Tongue (tissue), 2 donors: ENCODE results near the gene WIPI1. TPM values are rescaled to one million over a fixed set of nuclear protein-coding genes. Genes with fewer than 3 reads are reported as not detected.
"Not testable (repeated sequence)": the region's sequence is repeated elsewhere in the genome, so short reads cannot be mapped to it uniquely, and the experiment has no call there.

Experiments used
- DNase-seq: peaks from one replicate; pipeline ENCODE4 v3.0.0-alpha.2; 2015
- total RNA-seq: library from RNA; depleted of rRNA; stranded (reverse); fragments of >200 nt; gene quantifications from one replicate; pipeline ENCODE4 v1.2.3, GENCODE V29; 2014

WIPI1 gene
- total RNA-seq, 1 donor from 2014 or later = 74.3 TPM

DNA sequence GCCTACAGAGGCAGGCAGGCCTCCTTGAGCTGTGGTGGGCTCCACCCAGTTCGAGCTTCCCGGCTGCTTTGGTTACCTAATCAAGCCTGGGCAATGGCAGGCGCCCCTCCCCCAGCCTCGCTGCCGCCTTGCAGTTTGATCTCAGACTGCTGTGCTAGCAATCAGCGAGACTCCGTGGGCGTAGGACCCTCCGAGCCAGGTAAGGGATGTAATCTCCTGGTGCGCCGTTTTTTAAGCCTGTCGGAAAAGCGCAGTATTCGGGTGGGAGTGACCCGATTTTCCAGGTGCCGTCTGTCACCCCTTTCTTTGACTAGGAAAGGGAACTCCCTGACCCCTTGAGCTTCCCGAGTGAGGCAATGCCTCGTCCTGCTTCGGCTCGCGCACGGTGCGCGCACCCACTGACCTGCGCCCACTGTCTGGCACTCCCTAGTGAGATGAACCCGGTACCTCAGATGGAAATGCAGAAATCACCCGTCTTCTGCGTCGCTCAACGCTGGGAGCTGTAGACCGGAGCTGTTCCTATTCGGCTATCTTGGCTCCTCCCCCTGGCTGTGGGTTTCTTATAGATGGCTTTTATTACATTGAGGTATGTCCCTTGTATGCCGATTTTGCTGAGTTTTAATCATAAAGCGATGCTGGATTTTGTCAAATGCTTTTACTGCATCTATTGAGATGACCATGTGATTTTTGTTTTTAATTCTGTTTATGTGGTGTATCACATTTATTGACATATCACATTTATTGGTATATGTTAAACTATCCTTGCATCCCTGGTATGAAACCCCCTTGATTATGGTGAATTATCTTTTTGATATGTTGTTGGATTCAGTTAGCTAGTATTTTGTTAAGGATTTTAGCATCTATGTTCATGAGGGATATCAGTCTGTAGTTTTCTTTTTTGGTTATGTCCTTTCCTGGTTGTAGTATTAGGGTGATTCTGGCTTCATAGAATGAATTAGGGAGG is 43.4 kb downstream of the WIPI1 start:
- DNase-seq = not testable (repeated sequence)

DNA sequence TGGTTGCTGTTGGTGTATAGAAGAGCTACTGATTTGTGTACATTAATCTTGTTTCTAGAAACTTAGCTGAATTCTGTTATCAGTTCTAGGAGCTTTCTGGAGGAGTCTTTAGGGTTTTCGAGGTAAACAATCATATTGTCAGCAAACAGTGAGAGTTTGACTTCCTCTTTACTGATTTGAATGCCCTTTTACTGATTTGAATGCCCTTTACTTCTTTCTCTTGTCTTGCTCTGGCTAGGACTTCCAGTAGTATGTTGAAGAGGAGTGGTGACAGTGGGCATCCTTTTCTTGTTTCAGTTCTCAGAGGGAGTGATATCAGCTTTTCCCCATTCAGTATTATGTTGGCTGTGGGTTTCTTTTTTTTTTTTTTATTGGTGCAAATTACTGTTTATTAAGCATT is 49.6 kb downstream of the WIPI1 start:
- not testable (repeated sequence) for DNase-seq

DNA sequence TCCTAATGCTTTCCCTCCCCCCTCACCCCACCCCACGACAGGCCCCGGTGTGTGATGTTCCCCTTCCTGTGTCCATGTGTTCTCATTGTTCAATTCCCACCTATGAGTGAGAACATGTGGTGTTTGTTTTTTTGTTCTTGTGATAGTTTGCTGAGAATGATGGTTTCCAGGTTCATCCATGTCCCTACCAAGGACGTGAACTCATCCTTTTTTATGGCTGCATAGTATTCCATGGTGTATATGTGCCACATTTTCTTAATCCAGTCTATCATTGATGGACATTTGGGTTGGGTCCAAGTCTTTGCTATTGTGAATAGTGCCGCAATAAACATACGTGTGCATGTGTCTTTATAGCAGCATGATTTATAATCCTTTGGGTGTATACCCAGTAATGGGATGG is 53.5 kb downstream of the WIPI1 start:
- DNase-seq = not testable (repeated sequence)

DNA sequence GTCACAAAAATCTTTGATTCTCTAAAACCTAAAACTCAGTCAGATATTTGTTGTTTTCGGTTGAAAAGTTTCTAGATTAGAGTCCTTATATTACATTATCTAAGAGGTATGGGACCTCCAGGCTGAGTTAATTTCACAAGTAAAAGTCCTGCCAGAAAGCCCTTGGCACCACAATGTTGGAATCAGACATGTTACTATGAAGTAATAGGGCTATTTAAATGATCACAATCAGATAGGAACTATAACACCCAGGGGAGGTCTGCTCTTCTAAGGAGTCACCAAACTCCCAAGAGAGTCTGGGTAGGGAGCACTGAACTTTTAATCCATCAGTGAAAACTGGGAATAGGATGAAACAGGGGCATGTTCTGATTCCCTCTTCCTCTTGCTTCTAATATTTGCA is 54.2 kb downstream of the WIPI1 start:
- DNase-seq = no peak

DNA sequence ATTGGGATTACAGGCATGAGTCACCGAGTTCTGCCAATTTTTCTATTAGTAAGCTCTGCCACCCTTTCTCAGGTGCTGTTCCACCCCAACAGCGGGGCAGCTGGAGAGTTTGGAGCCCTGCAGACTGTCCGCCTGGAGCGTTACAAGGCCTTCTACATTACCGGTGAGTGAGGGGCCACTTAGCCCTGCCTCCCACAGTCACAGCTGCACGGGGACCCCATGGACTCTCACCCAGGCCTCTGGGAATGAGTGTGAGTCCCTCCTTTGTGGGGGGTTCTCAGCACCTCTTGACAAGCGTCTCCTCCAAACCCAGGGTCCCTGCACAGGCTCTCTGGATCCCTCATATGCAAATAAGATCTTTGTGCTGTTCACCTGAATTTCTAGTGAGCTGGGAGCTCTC is 56.0 kb downstream of the WIPI1 start:
- DNase-seq = no peak

DNA sequence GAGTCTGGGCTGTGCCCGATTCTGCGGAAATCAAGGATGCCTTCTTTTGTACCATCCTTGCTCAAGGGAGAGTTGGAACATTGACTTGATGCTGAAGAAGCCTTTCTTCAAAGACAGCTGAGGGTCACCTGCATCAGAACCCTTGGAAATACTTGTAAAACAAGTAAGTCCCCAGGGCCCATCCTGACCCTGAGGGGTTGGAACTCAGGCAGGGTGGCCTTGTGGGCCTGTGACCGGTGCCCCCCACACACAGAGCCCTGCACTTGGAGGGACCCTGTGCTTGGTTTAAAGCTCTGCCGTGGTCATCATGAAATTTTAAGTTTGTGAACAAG is 56.9 kb downstream of the WIPI1 start:
- DNase-seq = no peak

- peak; percentile 78 for DNase-seq
Observed at GRCh38 chr17:68399638-68400403, 57.5 kb downstream of the WIPI1 start.

DNA sequence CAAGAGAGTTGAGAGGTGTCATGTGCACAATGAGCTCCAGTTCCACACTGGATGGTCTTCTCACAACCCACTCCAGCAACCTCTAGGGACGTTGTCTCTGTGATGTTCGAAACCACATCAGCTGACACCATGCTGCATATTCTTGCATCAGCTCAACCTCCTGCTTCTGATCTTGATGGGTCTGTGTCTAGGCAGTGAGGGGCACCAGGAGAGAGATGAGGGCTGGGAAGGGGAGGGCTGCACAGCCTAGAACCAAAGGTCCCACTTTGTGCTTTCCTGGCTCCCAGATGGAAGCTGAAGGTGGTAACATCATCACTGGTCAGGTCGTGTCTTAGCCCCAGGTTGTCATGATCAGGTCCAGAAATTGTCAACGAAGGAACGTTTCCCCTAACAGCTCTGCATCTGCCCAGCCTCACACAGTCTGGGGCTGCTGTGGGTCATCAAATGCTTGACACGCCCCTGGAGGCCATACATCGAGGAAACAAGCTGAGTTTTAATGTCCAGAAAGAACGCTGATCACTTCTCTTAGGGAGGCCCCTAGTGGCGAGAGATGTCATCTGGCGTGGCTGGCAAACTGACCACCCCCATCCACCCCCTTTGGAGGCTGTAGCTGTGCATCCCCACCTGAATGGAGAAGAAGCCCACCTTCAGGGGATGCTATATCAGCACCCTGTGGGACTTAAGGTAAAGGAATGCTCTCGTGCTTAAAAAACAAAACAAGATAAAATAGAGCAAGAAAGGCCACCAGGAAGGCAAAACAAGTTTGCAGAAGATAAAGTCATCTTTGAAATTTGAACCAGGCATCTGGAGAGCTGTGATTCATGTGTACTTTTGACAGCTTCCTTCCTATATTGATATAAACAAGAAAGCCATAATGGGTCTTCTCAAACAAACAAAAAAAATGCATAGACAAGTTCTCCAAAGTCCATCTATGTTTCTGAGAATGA is 58.3 kb downstream of the WIPI1 start:
- DNase-seq = peak; percentile 74

DNA sequence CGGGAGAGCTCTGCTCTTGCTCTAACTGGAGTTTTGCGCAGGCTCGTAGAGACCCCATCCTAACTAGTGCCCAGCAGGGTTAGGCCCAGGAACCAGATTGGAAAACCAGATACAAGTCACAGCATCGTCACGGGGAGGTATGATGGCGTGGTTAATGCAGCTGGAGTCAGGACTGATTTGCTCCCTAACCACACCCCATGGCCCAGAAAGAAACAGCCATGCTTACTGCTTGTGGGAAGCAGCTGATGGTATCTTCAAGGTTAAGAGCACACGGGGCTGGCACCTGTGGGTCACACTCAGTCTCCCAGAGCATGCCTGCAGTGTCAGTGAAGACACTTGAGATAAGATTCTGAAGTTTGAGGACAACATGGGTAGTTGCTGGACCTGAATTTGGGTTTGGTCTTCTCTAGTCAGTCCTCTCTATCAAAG is 60.2 kb downstream of the WIPI1 start:
- no peak for DNase-seq

DNA sequence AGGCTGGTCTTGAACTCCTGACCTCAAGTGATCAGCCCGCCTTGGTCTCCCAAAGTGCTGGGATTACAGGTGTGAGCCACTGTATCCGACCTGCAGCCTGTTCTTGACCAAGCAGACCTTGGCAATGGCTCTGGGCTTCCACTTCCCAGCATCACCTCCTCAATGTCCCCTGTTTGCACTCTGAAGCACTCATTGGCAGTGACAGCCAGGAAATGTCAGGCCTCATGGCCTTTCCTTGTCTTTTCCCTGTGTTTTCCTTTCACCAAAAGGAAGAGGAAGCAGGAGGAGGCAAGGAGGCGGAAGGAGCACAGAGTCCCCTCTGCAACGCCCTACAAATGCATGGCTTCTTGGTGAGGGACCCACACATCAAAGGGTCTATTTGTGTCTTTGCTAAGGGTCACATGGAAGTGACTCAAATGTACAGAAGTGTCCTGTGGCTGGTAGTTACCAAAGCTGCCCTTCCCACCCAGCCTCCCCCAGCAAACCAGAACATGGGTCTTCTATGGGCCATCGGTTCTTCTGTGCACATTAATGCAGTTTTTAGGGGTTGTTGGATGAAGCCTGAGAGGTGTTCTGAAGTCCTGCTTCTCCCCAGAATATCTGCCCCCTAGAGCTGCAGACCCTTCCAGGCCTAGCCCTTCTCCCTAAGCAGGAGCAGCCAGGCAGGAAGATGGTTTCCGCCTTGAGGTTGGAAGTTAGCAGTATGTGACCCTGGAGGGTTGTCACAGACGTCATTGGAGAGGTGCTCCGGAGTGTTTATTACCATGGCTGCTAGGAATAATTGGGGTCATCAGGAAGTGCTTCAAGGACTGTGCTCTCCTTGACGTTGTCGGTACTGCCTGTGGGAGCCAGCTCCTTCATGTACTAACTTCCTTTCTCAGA is 60.8 kb downstream of the WIPI1 start:
- DNase-seq = no peak

GRCh38 chr17:68394608-68395331 is 62.5 kb downstream of the WIPI1 start:
- DNase-seq = no peak

GRCh38 chr17:68391561-68392268 is 65.6 kb downstream of the WIPI1 start:
- DNase-seq = no peak

- no peak for DNase-seq
Observed at GRCh38 chr17:68390888-68391545, 66.3 kb downstream of the WIPI1 start.

GRCh38 chr17:68389041-68389440 is 68.3 kb downstream of the WIPI1 start:
- DNase-seq = no peak

DNA sequence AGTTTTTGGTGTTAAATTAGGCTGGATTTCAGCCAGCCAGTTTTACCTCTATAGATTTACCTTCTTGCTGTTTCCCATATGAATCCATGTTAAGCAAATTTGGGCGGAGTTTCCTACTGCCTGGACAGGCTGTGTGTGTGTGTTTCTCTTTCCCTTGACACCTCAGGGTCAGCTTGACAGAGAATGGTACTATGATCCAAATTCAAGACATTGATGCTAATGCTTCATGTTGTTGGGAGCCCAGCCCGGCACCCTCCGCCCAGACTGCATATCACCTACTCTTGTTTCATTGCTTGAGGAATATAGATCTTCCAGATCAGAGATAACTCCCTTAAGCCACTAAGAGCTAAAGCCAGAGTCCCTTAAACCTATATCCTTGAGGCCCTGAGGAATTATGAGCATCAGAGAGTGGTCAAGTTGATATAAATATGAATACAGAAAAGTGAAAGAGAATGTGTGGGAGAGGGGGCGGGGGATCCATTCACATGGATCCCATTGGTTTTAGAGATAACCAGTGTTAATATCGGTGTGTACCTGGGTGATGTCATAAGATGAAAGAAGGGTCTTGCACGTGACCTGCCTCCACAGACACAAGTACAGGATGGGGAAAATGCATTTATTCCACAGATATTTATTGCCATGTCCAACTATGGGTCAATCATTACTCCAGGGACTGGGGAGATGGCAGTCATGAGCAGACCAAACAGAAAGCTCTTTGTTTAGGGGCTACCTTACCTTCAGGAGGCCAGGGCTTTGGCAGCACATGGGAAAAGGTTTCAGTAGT is 69.7 kb downstream of the WIPI1 start:
- DNase-seq = no peak

DNA sequence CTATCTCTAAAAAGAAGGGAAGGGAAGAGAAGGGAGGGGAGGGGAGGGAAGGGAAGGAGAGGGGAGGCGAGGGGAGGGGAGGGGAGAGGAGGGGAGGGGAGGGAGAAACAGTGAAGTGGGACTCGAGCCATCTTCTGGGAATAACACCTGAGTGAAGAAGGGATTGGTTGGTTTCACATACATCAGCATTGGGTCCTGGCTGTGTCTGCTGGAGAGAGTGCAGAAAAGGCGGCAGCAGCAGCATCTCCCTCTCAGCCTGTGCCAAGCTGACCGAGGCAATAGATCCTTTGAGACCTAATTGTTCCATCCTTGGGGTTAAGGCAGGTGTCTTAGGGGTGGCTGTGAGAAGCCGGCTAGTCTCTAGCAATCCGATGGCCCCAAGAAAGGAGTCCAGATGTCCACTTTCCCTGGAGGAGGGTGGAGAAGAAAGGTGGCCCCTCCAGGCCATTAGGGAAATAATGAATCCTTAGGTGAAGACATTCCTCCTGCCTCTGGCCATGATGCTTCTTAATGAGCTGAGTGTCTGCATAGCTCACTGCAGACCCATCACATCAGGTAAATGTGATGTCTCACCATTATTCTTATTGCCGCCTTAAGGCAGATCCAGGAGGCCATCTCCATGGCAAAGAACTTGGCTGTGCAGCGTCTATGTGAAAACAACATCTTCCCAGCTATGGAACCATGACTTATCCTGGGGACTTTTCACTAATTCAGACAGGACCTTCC is 71.6 kb downstream of the WIPI1 start:
- no peak for DNase-seq

GRCh38 chr17:68384941-68385340 is 72.4 kb downstream of the WIPI1 start:
- DNase-seq = no peak

DNA sequence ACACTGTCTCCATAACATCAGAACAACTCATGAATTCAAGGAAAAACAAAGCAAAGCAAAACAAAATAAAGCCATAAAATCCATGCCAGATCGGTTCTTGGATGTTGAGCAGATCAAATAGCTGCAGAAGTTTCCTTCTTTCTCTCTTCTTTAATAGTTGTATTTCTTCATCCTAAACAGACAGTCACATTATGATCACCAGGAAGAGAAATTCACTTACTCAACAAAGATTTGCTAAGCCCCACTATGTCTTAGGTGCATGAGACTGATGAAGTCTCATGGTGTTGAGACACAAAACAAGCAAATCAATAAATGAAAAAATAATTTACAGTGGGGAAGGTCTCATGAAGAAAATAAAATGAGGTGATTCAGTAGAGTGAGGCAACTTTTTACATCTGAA is 72.8 kb downstream of the WIPI1 start:
- DNase-seq = no peak
